Astrocyte of the cerebellum (primary cell): Measurements from ENCODE around the gene ALPI.
"Not testable (repeated sequence)": the region's sequence is repeated elsewhere in the genome, so short reads cannot be mapped to it uniquely, and the experiment has no call there.

ENCODE experiments used
- DNase-seq: peaks from one replicate; pipeline ENCODE4 v3.0.0-alpha.2; 2011; ENCODE audit warnings: low read depth
- H3K4me3 ChIP-seq: 2 replicates; pipeline ENCODE4 v1.5.1; 2011; ENCODE audit warnings: mild to moderate bottlenecking, low read depth, low read length, moderate library complexity
- CTCF ChIP-seq: IDR thresholded peaks from 2 replicates; pipeline ENCODE4 v1.5.1; 2012; ENCODE audit warnings: low read length, low read depth, moderate library complexity, mild to moderate bottlenecking; ENCODE audit errors: missing control alignments
- in situ Hi-C: cut with HindIII; loops from 2 replicates; pipeline ENCODE4 v1.10.0; 2017; ENCODE audit warnings: low sequenced_read_pairs

ALPI gene

GRCh38 chr2:232422051-232422450 lies 33.9 kb upstream of the ALPI start:
- no peak for DNase-seq
- in situ Hi-C loops = no loop called here
- no peak for TF ChIP-seq CTCF
- no peak overlapping the region for H3K4me3 ChIP-seq

- DNase-seq, in situ Hi-C loops, H3K4me3 ChIP-seq: not testable (repeated sequence)
These were observed 33.0 kb upstream of the ALPI start for GRCh38 chr2:232422996-232423395.

- DNase-seq, H3K4me3 ChIP-seq, in situ Hi-C loops: not testable (repeated sequence)
These were observed 32.5 kb upstream of the ALPI start for GRCh38 chr2:232423407-232423806.

GRCh38 chr2:232431705-232432590 lies 24.0 kb upstream of the ALPI start:
- no peak for DNase-seq
- TF ChIP-seq CTCF = no peak
- H3K4me3 ChIP-seq = no peak overlapping the region
- in situ Hi-C loops = loop anchor here (10.0 kb wide), 1 partner anchor 517 kb away; no protein-coding TSS in a partner anchor

- no peak for TF ChIP-seq CTCF
- in situ Hi-C loops = loop anchor here (10.0 kb wide), 1 partner anchor 518 kb away; no protein-coding TSS in a partner anchor
- H3K4me3 ChIP-seq = no peak overlapping the region
- DNase-seq = no peak
These were observed 23.3 kb upstream of the ALPI start for GRCh38 chr2:232432598-232433184.

- in situ Hi-C loops = loop anchor here (10.0 kb wide), 1 partner anchor 519 kb away; no protein-coding TSS in a partner anchor
- not testable (repeated sequence) for H3K4me3 ChIP-seq, DNase-seq
These were observed 22.3 kb upstream of the ALPI start for GRCh38 chr2:232433622-232434021.

- no peak for DNase-seq
- in situ Hi-C loops = loop anchor here (10.0 kb wide), 1 partner anchor 519 kb away; no protein-coding TSS in a partner anchor
- H3K4me3 ChIP-seq = no peak overlapping the region
- TF ChIP-seq CTCF = no peak
These were observed 21.9 kb upstream of the ALPI start for GRCh38 chr2:232434091-232434490.
